PC-3 (cell line): ENCODE measurements around the gene STX18. TPM values are rescaled to one million over a fixed set of nuclear protein-coding genes. Genes with fewer than 3 reads are reported as not detected.

Experiments
- ATAC-seq: fragments of 200-7000 bp; cut with Tn5 transposase; 2 replicates; pipeline ENCODE4 v1.9.1; 2020; ENCODE audit warnings: mild to moderate bottlenecking, moderate library complexity
- BruUV-seq: library from RNA; stranded (reverse); fragments of 400-500 nt; replicated peaks from 2 replicates; lab custom pipeline; 2021; lab: Mats Ljungman, UMichigan
- CTCF ChIA-PET: fragments of 300-600 bp; sonication (Branson Sonifier 250); formaldehyde crosslinking; loops from one replicate; lab custom pipeline; 2022; ENCODE audit warnings: antibody characterized with exemption; lab: Charles Lee
- POLR2A ChIA-PET: fragments of 300-600 bp; sonication (Branson Sonifier 250); formaldehyde crosslinking; loops from one replicate; lab custom pipeline; 2022; ENCODE audit warnings: antibody characterized with exemption; ENCODE audit not compliant: unreplicated experiment; lab: Charles Lee
- DNase-seq: peaks from one replicate; pipeline ENCODE4 v3.0.0-alpha.2; 2015
- H2AFZ ChIP-seq: fragments of 300-600 bp; sonication (generic); 2 replicates; pipeline ENCODE4 v1.6.0; 2016; ENCODE audit warnings: antibody characterized with exemption, low read length
- H3F3A ChIP-seq: fragments of 300-600 bp; sonication (generic); one replicate; pipeline ENCODE4 v1.6.0; 2017; ENCODE audit warnings: antibody characterized with exemption, low read length, control low read depth, mild to moderate bottlenecking; ENCODE audit not compliant: unreplicated experiment
- H3K27ac ChIP-seq: fragments of 300-600 bp; sonication (generic); 2 replicates; pipeline ENCODE4 v1.5.1; 2016; ENCODE audit warnings: mild to moderate bottlenecking, low read length
- H3K27me3 ChIP-seq: fragments of 300-600 bp; sonication (generic); 2 replicates; pipeline ENCODE4 v1.6.1; 2016; ENCODE audit warnings: low read length, mixed read lengths
- H3K36me3 ChIP-seq: fragments of 300-600 bp; sonication (generic); 2 replicates; pipeline ENCODE4 v1.6.1; 2016; ENCODE audit warnings: low read depth, mixed run types, low read length, mixed read lengths
- H3K4me1 ChIP-seq: fragments of 300-600 bp; sonication (generic); 2 replicates; pipeline ENCODE4 v1.5.1; 2016; ENCODE audit warnings: low read length; ENCODE audit not compliant: insufficient read depth
- H3K4me2 ChIP-seq: fragments of 300-600 bp; sonication (generic); 2 replicates; pipeline ENCODE4 v1.6.0; 2016; ENCODE audit warnings: low read length
- H3K4me3 ChIP-seq: fragments of 300-600 bp; sonication (generic); 2 replicates; pipeline ENCODE4 v1.5.1; 2016; ENCODE audit warnings: mild to moderate bottlenecking, low read length, mixed read lengths
- H3K79me2 ChIP-seq: fragments of 300-600 bp; sonication (generic); 2 replicates; pipeline ENCODE4 v1.6.1; 2017; ENCODE audit warnings: low read length, mixed read lengths
- H3K9ac ChIP-seq: fragments of 300-600 bp; sonication (generic); 2 replicates; pipeline ENCODE4 v1.6.0; 2016; ENCODE audit warnings: mild to moderate bottlenecking, low read length
- H3K9me2 ChIP-seq: fragments of 300-600 bp; sonication (generic); replicated peaks from 2 replicates; pipeline ENCODE4 v1.6.1; 2016; ENCODE audit warnings: mixed run types, low read length, mixed read lengths
- H3K9me3 ChIP-seq: fragments of 300-600 bp; sonication (generic); 2 replicates; pipeline ENCODE4 v1.6.1; 2016; ENCODE audit warnings: low read length, mixed read lengths
- H4K20me1 ChIP-seq: fragments of 300-600 bp; sonication (generic); 2 replicates; pipeline ENCODE4 v1.6.1; 2016; ENCODE audit warnings: low read length, mixed read lengths
- CTCF ChIP-seq: fragments of 300-600 bp; sonication (generic); conservative IDR thresholded peaks from 2 replicates; pipeline ENCODE4 v1.5.1; 2017; ENCODE audit warnings: antibody characterized with exemption, low read depth, mild to moderate bottlenecking, low read length
- EZH2 ChIP-seq: fragments of 300-600 bp; sonication (generic); IDR thresholded peaks from one replicate; pipeline ENCODE4 v1.6.1; 2017; ENCODE audit warnings: antibody characterized with exemption, mild to moderate bottlenecking, low read length; ENCODE audit not compliant: unreplicated experiment
- EZH2phosphoT487 ChIP-seq: fragments of 300-600 bp; sonication (generic); IDR thresholded peaks from 2 replicates; pipeline ENCODE4 v1.6.1; 2018; ENCODE audit warnings: mild to moderate bottlenecking, antibody characterized with exemption, low read length, borderline replicate concordance
- intact Hi-C: fragments of 100-400 bp; cut with micrococcal nuclease; formaldehyde crosslinking; loops from 2 replicates; pipeline ENCODE4 v1.9.0; 2023
- total RNA-seq: library from RNA; depleted of rRNA; stranded (reverse); fragments of >200 nt; gene quantifications from 2 replicates; pipeline ENCODE4 v1.2.3, GENCODE V29; 2014; rRNA removed

STX18 gene
- total RNA-seq, 1 experiment from 2014 or later, result 25.0 TPM

DNA sequence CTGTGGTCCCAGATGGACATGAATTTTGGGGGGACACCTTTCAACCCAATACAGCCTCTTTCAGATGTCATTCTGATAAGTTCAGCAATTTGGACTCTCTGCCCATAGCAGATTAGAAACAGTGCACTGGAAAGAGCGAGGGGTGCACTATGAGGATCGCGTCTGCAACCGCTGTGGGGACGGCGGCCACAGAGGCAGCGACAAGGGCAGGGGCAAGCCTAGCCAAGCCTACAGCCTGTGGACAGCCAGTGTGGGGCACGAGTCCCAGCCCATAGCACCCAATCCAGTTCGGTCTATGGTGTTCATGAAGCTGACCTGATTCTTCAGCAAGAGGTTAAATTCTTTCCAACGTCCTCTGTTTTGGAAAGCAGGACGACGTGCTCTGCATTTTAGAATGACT lies 164.7 kb downstream of the STX18 start:
- TF ChIP-seq EZH2 (no peak), CTCF (no peak), EZH2phosphoT487 (no peak)
- H4K20me1 ChIP-seq, result no peaks in the 10 kb centered on the region
- no peak overlapping the region for H3K4me3 ChIP-seq
- no peak overlapping the region for H3K9ac ChIP-seq
- H3K4me1 ChIP-seq, result no peaks in the 10 kb centered on the region
- H3K9me3 ChIP-seq, result no peaks in the 10 kb centered on the region
- peaks cover 37% of the 10 kb centered on the region for H3K27me3 ChIP-seq
- no peaks in the 10 kb centered on the region for H3K9me2 ChIP-seq
- no peak overlapping the region for H2AFZ ChIP-seq
- ChIA-PET POLR2A (no interaction called here), CTCF (no interaction called here)
- DNase-seq, result no peak
- no peaks in the 10 kb centered on the region for H3K36me3 ChIP-seq
- BruUV-seq, result no TSS peak
- H3F3A ChIP-seq, result no peaks in the 10 kb centered on the region
- intact Hi-C loops, result no loop called here
- H3K79me2 ChIP-seq, result no peaks in the 10 kb centered on the region
- no peak overlapping the region for H3K27ac ChIP-seq
- ATAC-seq, result no peak
- H3K4me2 ChIP-seq, result no peak overlapping the region

DNA sequence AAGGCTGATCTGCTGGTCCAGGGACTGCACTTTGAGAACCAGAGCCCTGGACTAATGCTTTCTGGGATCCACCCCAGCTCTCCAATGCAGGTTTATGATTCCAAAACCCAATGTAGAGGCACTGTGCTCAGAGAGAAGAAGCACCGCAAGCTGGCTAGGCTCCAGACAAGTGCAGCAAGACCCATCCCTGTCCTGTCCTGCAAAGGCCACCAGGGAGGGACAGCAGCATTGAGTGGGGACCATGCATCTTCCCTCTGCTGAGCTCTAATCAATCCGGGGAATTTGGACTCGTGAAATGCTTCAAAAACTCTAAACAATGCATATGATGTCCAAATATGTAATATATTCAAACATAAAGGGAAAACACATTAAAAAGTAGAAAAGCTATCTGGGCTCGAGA lies 165.8 kb downstream of the STX18 start:
- Histone ChIP-seq H3K27me3 (peaks cover 40% of the 10 kb centered on the region), H3K9me3 (no peaks in the 10 kb centered on the region), H3K4me1 (no peaks in the 10 kb centered on the region), H3K27ac (no peak overlapping the region), H3K36me3 (no peaks in the 10 kb centered on the region), H3F3A (no peaks in the 10 kb centered on the region), H4K20me1 (no peaks in the 10 kb centered on the region), H2AFZ (no peak overlapping the region), H3K9ac (no peak overlapping the region), H3K4me3 (no peak overlapping the region), H3K4me2 (no peak overlapping the region), H3K79me2 (no peaks in the 10 kb centered on the region), H3K9me2 (no peaks in the 10 kb centered on the region)
- DNase-seq (no peak), ATAC-seq (no peak)
- BruUV-seq, result no TSS peak
- CTCF ChIA-PET, result no interaction called here
- intact Hi-C loops, result no loop called here
- TF ChIP-seq EZH2, result no peak
- no peak for TF ChIP-seq EZH2phosphoT487
- TF ChIP-seq CTCF, result no peak
- POLR2A ChIA-PET, result no interaction called here

DNA sequence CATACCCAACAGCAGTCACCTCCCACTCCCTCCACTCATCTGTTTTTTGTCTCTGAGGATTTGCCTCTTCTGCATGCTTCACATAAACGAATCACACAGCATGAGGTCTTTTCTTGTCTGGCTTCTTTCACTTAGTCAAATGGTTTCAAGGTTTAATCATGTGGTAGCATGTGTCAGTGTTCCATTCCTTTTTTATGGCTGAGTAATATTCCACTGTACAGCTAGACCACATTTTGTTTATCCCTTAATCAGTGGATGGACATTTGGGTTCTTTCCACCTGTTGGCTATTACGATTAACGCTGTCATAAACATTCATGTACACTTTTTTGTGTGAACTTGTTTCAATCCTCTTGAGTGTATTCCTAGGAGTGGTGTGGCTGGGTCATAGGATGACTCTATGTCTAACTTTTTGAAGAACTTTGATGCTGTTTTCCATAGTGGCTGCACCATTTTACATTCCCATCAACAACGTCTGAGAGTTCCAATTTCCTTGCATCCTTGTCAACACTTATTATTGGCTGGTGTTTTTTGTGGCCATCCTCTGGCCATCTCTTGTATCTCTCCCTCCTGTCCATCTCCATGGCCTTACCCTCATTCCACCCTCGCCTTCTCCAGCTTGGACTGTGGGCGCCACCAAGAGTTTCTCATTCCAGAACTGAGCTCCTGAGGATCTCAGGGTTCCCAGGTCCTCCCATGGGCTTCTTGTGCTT lies 167.3 kb downstream of the STX18 start:
- TF ChIP-seq EZH2 (no peak), EZH2phosphoT487 (no peak)
- Histone ChIP-seq H3K27me3 (peaks cover 40% of the 10 kb centered on the region), H3K9ac (no peak overlapping the region), H3K9me3 (no peaks in the 10 kb centered on the region), H2AFZ (no peak overlapping the region), H3F3A (no peaks in the 10 kb centered on the region), H3K4me1 (no peaks in the 10 kb centered on the region), H3K4me2 (no peak overlapping the region), H3K9me2 (no peaks in the 10 kb centered on the region), H3K27ac (no peak overlapping the region), H3K36me3 (no peaks in the 10 kb centered on the region), H3K79me2 (no peaks in the 10 kb centered on the region), H3K4me3 (no peak overlapping the region), H4K20me1 (no peaks in the 10 kb centered on the region)
- no peak for ATAC-seq
- POLR2A ChIA-PET, result no interaction called here
- CTCF ChIA-PET, result no interaction called here
- no peak for DNase-seq
- no TSS peak for BruUV-seq
- intact Hi-C loops, result no loop called here

Other genes starting within 250 kb of the STX18 start
- not detected in 2 replicates for gene NSG1, start 154.9 kb downstream of the STX18 start, total RNA-seq